DOHH2 (cell line): Measurements from ENCODE around the gene NSUN5.

Source experiments
- H3F3A ChIP-seq: fragments of 200-600 bp; sonication (generic), shearing (Covaris generic); 2 replicates; pipeline ENCODE4 v1.6.0; 2016; ENCODE audit warnings: antibody characterized with exemption, mild to moderate bottlenecking; ENCODE audit not compliant: control insufficient read depth, insufficient read depth
- H3K27ac ChIP-seq: fragments of 200-600 bp; sonication (generic); 2 replicates; pipeline ENCODE4 v1.5.1; 2014; ENCODE audit warnings: low read depth, mild to moderate bottlenecking, low read length, moderate library complexity
- H3K27me3 ChIP-seq: fragments of 200-600 bp; sonication (generic); 2 replicates; pipeline ENCODE4 v1.6.1; 2014; ENCODE audit warnings: mild to moderate bottlenecking, low read length, mixed read lengths; ENCODE audit not compliant: control insufficient read depth
- H3K36me3 ChIP-seq: fragments of 200-600 bp; sonication (generic); 2 replicates; pipeline ENCODE4 v1.6.1; 2014; ENCODE audit warnings: mild to moderate bottlenecking, low read length, moderate library complexity, mixed read lengths; ENCODE audit not compliant: control insufficient read depth
- H3K4me1 ChIP-seq: fragments of 200-600 bp; sonication (generic); 2 replicates; pipeline ENCODE4 v1.6.1; 2014; ENCODE audit warnings: mild to moderate bottlenecking, low read length, mixed read lengths; ENCODE audit not compliant: control insufficient read depth
- H3K4me2 ChIP-seq: fragments of 200-600 bp; sonication (generic); 2 replicates; pipeline ENCODE4 v1.6.0; 2014; ENCODE audit warnings: mild to moderate bottlenecking, low read length, moderate library complexity
- H3K4me3 ChIP-seq: fragments of 200-600 bp; sonication (generic); 2 replicates; pipeline ENCODE4 v1.5.1; 2014; ENCODE audit warnings: mild to moderate bottlenecking, low read length, mixed read lengths
- H3K79me2 ChIP-seq: fragments of 200-600 bp; sonication (generic); 2 replicates; pipeline ENCODE4 v1.6.1; 2014; ENCODE audit warnings: mild to moderate bottlenecking, low read length, mixed read lengths; ENCODE audit not compliant: control insufficient read depth
- H3K9me2 ChIP-seq: fragments of 200-600 bp; sonication (generic); replicated peaks from 2 replicates; pipeline ENCODE4 v1.6.1; 2014; ENCODE audit warnings: mild to moderate bottlenecking, low read length, mixed read lengths; ENCODE audit not compliant: control insufficient read depth
- H3K9me3 ChIP-seq: fragments of 200-600 bp; sonication (generic); 2 replicates; pipeline ENCODE4 v1.6.1; 2014; ENCODE audit warnings: antibody characterized with exemption, low read length, mixed read lengths; ENCODE audit not compliant: control insufficient read depth, insufficient read depth
- H4K20me1 ChIP-seq: fragments of 200-600 bp; sonication (generic); 2 replicates; pipeline ENCODE4 v1.6.0; 2014; ENCODE audit warnings: low read depth, mild to moderate bottlenecking, antibody characterized with exemption, low read length, moderate library complexity; ENCODE audit not compliant: control insufficient read depth, insufficient read depth
- CTCF ChIP-seq: fragments of 200-600 bp; sonication (generic); IDR thresholded peaks from one replicate; pipeline ENCODE4 v1.5.1; 2014; ENCODE audit warnings: antibody characterized with exemption, mild to moderate bottlenecking, low read depth, low read length; ENCODE audit not compliant: poor library complexity, severe bottlenecking
- EZH2phosphoT487 ChIP-seq: fragments of 200-600 bp; sonication (generic); IDR thresholded peaks from 2 replicates; pipeline ENCODE4 v1.6.1; 2017; ENCODE audit warnings: borderline replicate concordance, mild to moderate bottlenecking, antibody characterized with exemption, low read length, moderate library complexity, mixed read lengths

The NSUN5 gene

GRCh38 chr7:73354196-73354595 is 45.6 kb upstream of the NSUN5 start:
- Histone ChIP-seq H3K9me3 (no peaks in the 10 kb centered on the region), H4K20me1 (no peaks in the 10 kb centered on the region), H3K4me2 (no peak overlapping the region), H3K4me3 (no peak overlapping the region), H3K27me3 (no peaks in the 10 kb centered on the region), H3K4me1 (no peaks in the 10 kb centered on the region), H3K36me3 (no peaks in the 10 kb centered on the region), H3K9me2 (no peaks in the 10 kb centered on the region), H3F3A (no peaks in the 10 kb centered on the region), H3K79me2 (no peaks in the 10 kb centered on the region), H3K27ac (no peak overlapping the region)
- TF ChIP-seq CTCF (no peak), EZH2phosphoT487 (no peak)

- Histone ChIP-seq H3K27ac (no peak overlapping the region), H3K9me2 (no peaks in the 10 kb centered on the region), H3K4me2 (no peak overlapping the region), H3K27me3 (0 out of 2 replicates have a peak, but pooled peaks cover 4% of the 10 kb centered on the region), H4K20me1 (no peaks in the 10 kb centered on the region), H3K36me3 (no peaks in the 10 kb centered on the region), H3K79me2 (no peaks in the 10 kb centered on the region), H3K9me3 (no peaks in the 10 kb centered on the region), H3K4me1 (no peaks in the 10 kb centered on the region), H3K4me3 (no peak overlapping the region), H3F3A (no peaks in the 10 kb centered on the region)
- no peak for TF ChIP-seq EZH2phosphoT487
- TF ChIP-seq CTCF = no peak
Observed at GRCh38 chr7:73353243-73353642, 44.6 kb upstream of the NSUN5 start.

GRCh38 chr7:73352784-73353183 is 44.2 kb upstream of the NSUN5 start:
- Histone ChIP-seq H3F3A (no peaks in the 10 kb centered on the region), H3K27ac (no peak overlapping the region), H3K36me3 (no peaks in the 10 kb centered on the region), H3K4me2 (no peak overlapping the region), H3K4me1 (no peaks in the 10 kb centered on the region), H3K4me3 (no peak overlapping the region), H3K9me2 (no peaks in the 10 kb centered on the region), H3K27me3 (0 out of 2 replicates have a peak, but pooled peaks cover 4% of the 10 kb centered on the region), H3K9me3 (no peaks in the 10 kb centered on the region), H4K20me1 (no peaks in the 10 kb centered on the region), H3K79me2 (no peaks in the 10 kb centered on the region)
- TF ChIP-seq EZH2phosphoT487 (no peak), CTCF (no peak)
